ENCODE results near the gene XAF1.

- TF ChIP-seq, protein P1, sequence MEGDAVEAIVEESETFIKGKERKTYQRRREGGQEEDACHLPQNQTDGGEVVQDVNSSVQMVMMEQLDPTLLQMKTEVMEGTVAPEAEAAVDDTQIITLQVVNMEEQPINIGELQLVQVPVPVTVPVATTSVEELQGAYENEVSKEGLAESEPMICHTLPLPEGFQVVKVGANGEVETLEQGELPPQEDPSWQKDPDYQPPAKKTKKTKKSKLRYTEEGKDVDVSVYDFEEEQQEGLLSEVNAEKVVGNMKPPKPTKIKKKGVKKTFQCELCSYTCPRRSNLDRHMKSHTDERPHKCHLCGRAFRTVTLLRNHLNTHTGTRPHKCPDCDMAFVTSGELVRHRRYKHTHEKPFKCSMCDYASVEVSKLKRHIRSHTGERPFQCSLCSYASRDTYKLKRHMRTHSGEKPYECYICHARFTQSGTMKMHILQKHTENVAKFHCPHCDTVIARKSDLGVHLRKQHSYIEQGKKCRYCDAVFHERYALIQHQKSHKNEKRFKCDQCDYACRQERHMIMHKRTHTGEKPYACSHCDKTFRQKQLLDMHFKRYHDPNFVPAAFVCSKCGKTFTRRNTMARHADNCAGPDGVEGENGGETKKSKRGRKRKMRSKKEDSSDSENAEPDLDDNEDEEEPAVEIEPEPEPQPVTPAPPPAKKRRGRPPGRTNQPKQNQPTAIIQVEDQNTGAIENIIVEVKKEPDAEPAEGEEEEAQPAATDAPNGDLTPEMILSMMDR (IDR thresholded peaks at IDR 0.05; ENCODE audit: insufficient read depth, low read length, poor library complexity, severe bottlenecking) = no peak
- TF ChIP-seq EZH2phosphoT487 (conservative IDR thresholded peaks at IDR 0.05; ENCODE audit: low read length) = no peak
Observed at GRCh38 chr17:6823011-6823442, 67.2 kb downstream of the XAF1 start.

Data from SU-DHL-6 (cell line).